Fibroblast of the aortic adventitia (primary cell): ENCODE measurements around the gene NFIB. TPM values are rescaled to one million over a fixed set of nuclear protein-coding genes. Genes with fewer than 3 reads are reported as not detected.

Experiments
- DNase-seq: peaks from one replicate; pipeline ENCODE4 v3.0.0-alpha.2; 2010; ENCODE audit warnings: low read depth
- H3K4me3 ChIP-seq: 2 replicates; pipeline ENCODE4 v1.5.1; 2011; ENCODE audit warnings: low read depth, mild to moderate bottlenecking, control low read depth, low read length, moderate library complexity
- CTCF ChIP-seq: IDR thresholded peaks from 2 replicates; pipeline ENCODE4 v1.5.1; 2011; ENCODE audit warnings: mild to moderate bottlenecking, low read length, control low read depth, inconsistent platforms; ENCODE audit not compliant: insufficient read depth
- total RNA-seq: library from RNA; depleted of rRNA; stranded (reverse); fragments of >200 nt; gene quantifications from 2 replicates; pipeline ENCODE4 v1.2.3, GENCODE V29; 2012; ENCODE audit warnings: low replicate concordance

NFIB gene
- total RNA-seq, 1 donor: 111 TPM

GRCh38 chr9:14353222-14354056 lies 39.5 kb upstream of the NFIB start:
- peak; percentile 90 for TF ChIP-seq CTCF
- peak overlapping the region; percentile 40 for H3K4me3 ChIP-seq
- DNase-seq: peak; percentile 87

- DNase-seq: peak; percentile 27
- peak overlapping the region; percentile 16 for H3K4me3 ChIP-seq
- no peak for TF ChIP-seq CTCF
Measured at GRCh38 chr9:14352503-14352902, 38.6 kb upstream of the NFIB start.

GRCh38 chr9:14351221-14351836 lies 37.4 kb upstream of the NFIB start:
- peak; percentile 18 for DNase-seq
- no peak overlapping the region for H3K4me3 ChIP-seq
- no peak for TF ChIP-seq CTCF

GRCh38 chr9:14350754-14351153 lies 36.8 kb upstream of the NFIB start:
- DNase-seq: peak; percentile 32
- no peak overlapping the region for H3K4me3 ChIP-seq
- no peak for TF ChIP-seq CTCF

GRCh38 chr9:14350349-14350728 lies 36.4 kb upstream of the NFIB start:
- H3K4me3 ChIP-seq: no peak overlapping the region
- no peak for TF ChIP-seq CTCF
- DNase-seq: no peak

GRCh38 chr9:14349447-14350348 lies 35.8 kb upstream of the NFIB start:
- DNase-seq: peak; percentile 43
- H3K4me3 ChIP-seq: peak overlapping the region; percentile 28
- TF ChIP-seq CTCF: no peak
